NOMO-1 treated with DMSO at 0.1 percent for 48 hours (cell line): ENCODE results near the gene PKP1.
A peak's percentile ranks its signal among the peaks of the same experiment; 100 is the strongest.

Source experiments
- DNase-seq: peaks from one replicate; lab custom pipeline; 2025; ENCODE audit not compliant: unreplicated experiment; lab: John Stamatoyannopoulos, UW

Gene PKP1

GRCh38 chr1:201361652-201362504, 78.6 kb downstream of the PKP1 start:
- peak; percentile 11 for DNase-seq

GRCh38 chr1:201362906-201363305, 79.6 kb downstream of the PKP1 start:
- DNase-seq = no peak

- no peak for DNase-seq
Measured at GRCh38 chr1:201363467-201363866, 80.2 kb downstream of the PKP1 start.

- DNase-seq = no peak
Measured at GRCh38 chr1:201364808-201365105, 81.5 kb downstream of the PKP1 start.

GRCh38 chr1:201365251-201365650, 81.9 kb downstream of the PKP1 start:
- no peak for DNase-seq

GRCh38 chr1:201366696-201367095, 83.4 kb downstream of the PKP1 start:
- DNase-seq = no peak

GRCh38 chr1:201369209-201369608, 85.9 kb downstream of the PKP1 start:
- DNase-seq = no peak

GRCh38 chr1:201370500-201370899, 87.2 kb downstream of the PKP1 start:
- no peak for DNase-seq

GRCh38 chr1:201371276-201371675, 88.0 kb downstream of the PKP1 start:
- DNase-seq = no peak

- no peak for DNase-seq
Measured at GRCh38 chr1:201371792-201372191, 88.5 kb downstream of the PKP1 start.

- no peak for DNase-seq
Measured at GRCh38 chr1:201374364-201374763, 91.1 kb downstream of the PKP1 start.

- DNase-seq = no peak
Measured at GRCh38 chr1:201375169-201375568, 91.9 kb downstream of the PKP1 start.

GRCh38 chr1:201376107-201376463, 92.8 kb downstream of the PKP1 start:
- no peak for DNase-seq

- DNase-seq = no peak
Measured at GRCh38 chr1:201376464-201377374, 93.4 kb downstream of the PKP1 start.

- no peak for DNase-seq
Measured at GRCh38 chr1:201377611-201378092, 94.3 kb downstream of the PKP1 start, which contains the start of gene TNNT2. Gene TNNT2, minus strand, starts transcription at chr1:201377680. Its CDS starts 4,426 bp downstream, at chr1:201373254.

GRCh38 chr1:201378804-201379203, 95.5 kb downstream of the PKP1 start:
- DNase-seq = no peak

GRCh38 chr1:201379733-201380242, 96.5 kb downstream of the PKP1 start:
- no peak for DNase-seq

GRCh38 chr1:201381130-201381529, 97.8 kb downstream of the PKP1 start:
- no peak for DNase-seq
